Measurements from ENCODE around the gene PAK1. TPM values are rescaled to one million over a fixed set of nuclear protein-coding genes. Genes with fewer than 3 reads are reported as not detected.
"Not testable (repeated sequence)": the region's sequence is repeated elsewhere in the genome, so short reads cannot be mapped to it uniquely, and the experiment has no call there.

The PAK1 gene
- total RNA-seq, 4 donors from 2014 or later, result 17.8 to 34.5 (median 21.6) TPM

DNA sequence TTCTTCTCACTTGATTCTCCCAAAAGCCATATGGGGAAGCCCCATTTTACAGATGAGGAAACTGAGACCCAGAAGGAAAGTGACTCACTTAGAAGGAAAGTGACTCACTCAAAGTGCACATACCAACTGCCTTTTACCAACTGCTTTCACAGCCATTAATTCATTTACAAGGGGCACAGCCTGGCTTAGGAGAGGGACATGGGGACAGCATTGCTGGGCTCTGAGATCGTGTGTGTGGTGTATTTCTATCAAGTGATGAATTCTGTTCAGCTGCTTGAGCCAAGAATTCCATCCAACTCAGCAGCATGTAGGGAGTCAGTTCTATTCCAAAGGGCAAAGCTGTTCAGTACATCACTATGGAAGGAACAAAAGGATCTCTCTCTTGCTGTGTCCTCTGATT is 23.5 kb upstream of the PAK1 start:
- 17 to 33% methylated on average over 1 of the region's 1 CpG for WGBS, 2 donors
- no peak for DNase-seq (ENCODE audit: low spot score in 2 of 2)
- TF ChIP-seq, protein P1, sequence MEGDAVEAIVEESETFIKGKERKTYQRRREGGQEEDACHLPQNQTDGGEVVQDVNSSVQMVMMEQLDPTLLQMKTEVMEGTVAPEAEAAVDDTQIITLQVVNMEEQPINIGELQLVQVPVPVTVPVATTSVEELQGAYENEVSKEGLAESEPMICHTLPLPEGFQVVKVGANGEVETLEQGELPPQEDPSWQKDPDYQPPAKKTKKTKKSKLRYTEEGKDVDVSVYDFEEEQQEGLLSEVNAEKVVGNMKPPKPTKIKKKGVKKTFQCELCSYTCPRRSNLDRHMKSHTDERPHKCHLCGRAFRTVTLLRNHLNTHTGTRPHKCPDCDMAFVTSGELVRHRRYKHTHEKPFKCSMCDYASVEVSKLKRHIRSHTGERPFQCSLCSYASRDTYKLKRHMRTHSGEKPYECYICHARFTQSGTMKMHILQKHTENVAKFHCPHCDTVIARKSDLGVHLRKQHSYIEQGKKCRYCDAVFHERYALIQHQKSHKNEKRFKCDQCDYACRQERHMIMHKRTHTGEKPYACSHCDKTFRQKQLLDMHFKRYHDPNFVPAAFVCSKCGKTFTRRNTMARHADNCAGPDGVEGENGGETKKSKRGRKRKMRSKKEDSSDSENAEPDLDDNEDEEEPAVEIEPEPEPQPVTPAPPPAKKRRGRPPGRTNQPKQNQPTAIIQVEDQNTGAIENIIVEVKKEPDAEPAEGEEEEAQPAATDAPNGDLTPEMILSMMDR (IDR thresholded peaks at IDR 0.05), result no peak
- TF ChIP-seq POLR2A (IDR thresholded peaks at IDR 0.05), result no peak
- no peak overlapping the region for H3K4me3 ChIP-seq (ENCODE audit: low read depth, poor library complexity, severe bottlenecking)
- intact Hi-C loops (cut with DNase I; ENCODE audit: low total_unique reads), result no loop called here

DNA sequence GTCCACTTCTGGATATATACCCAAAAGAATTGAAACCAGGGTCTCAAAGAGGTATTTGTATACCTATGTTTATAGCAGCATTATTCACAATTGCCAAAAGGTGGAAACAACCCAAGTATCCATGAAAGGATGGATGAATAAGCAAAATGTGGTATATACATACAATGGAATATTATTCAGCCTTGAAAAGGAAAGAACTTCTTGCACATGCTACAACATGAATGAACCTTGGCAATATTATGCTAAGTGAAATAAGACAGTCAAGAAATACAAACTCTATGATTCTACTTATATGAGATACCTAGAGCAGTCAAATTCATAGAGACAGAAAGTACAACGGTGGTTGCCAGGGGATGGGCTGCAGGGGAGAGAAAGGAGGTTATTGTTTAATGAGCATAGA is 21.6 kb upstream of the PAK1 start:
- no peak overlapping the region for H3K4me3 ChIP-seq (ENCODE audit: low read depth, poor library complexity, severe bottlenecking)
- no peak for DNase-seq (ENCODE audit: low spot score in 2 of 2)
- 94 to 100% methylated on average over 1 of the region's 1 CpG for WGBS, 2 donors
- TF ChIP-seq, protein P1 (IDR thresholded peaks at IDR 0.05), result no peak
- no peak for TF ChIP-seq POLR2A (IDR thresholded peaks at IDR 0.05)
- intact Hi-C loops (cut with DNase I; ENCODE audit: low total_unique reads), result no loop called here

DNA sequence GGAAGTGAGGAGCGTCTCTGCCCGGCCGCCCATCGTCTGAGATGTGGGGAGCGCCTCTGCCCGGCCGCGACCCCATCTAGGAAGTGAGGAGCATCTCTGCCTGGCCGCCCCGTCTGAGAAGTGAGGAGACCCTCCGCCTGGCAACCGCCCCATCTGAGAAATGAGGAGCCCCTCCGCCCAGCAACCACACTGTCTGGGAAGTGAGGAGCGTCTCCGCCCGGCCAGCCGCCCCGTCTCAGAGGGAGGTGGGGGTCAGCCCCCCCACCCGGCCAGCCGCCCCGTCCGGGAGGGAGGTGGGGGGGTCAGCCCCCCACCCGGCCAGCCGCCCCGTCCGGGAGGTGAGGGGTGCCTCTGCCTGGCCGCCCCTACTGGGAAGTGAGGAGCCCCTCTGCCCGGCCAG is 16.1 kb upstream of the PAK1 start:
- WGBS, 2 donors, result 95 to 100% methylated on average over 7 to 12 of the region's 28 CpGs
- DNase-seq (ENCODE audit: low spot score in 2 of 2); intact Hi-C loops (cut with DNase I; ENCODE audit: low total_unique reads); H3K4me3 ChIP-seq (ENCODE audit: low read depth, poor library complexity, severe bottlenecking): not testable (repeated sequence)

DNA sequence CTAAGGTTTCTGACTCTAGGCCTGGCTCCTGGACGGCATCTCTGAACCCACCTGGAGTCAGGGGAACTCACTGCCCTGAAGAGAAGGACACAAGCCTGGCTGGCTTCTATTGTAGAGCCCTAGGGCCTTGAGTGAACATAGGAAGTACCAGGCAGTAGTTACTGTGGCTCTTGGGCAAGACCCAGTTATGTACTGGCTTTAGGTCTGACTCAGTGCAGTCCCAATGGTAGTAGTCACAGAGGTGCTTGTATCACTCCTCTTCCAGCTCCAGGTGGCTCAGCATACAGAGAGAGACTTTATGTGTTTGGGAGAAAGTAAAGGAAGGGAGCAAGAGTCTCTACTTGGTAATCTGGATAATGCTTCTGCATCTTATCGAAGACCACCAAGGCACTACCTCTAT is 13.9 kb upstream of the PAK1 start:
- intact Hi-C loops (cut with DNase I; ENCODE audit: low total_unique reads), result loop anchor here (10.0 kb wide), 1 partner anchor 907 kb away; no protein-coding TSS in a partner anchor
- no peak overlapping the region for H3K4me3 ChIP-seq (ENCODE audit: low read depth, poor library complexity, severe bottlenecking)
- 89 to 100% methylated on average over 2 of the region's 2 CpGs for WGBS, 2 donors
- no peak for DNase-seq (ENCODE audit: low spot score in 2 of 2)
- no peak for TF ChIP-seq POLR2A (IDR thresholded peaks at IDR 0.05)
- TF ChIP-seq, protein P1 (IDR thresholded peaks at IDR 0.05), result no peak

DNA sequence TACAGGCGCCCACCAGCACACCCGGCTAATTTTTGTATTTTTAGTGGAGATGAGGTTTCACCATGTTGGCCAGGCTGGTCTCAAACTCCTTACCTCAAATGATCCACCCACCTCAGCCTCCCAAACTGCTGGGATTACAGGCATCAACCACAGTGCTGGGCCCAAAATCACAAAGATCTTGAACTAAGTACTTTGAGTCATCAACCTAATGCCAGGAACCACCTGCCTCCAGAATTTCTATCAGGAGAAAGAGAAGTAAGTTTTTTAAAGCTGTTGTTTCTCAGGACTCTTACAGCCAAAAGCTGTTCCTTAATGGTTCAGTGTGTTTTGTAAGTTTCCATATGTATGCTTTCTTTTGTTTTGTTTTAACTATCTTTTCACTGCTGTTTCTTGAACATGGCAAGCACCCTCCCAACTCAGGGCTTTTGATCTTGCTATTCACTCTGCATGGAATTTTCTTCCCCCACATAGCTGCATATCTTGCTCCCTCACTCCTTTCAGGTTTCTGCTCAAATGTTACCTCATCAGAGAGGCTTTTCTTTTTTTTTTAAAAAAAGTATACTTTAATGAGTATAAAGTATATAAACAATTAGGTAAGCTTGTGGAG is 6.0 kb upstream of the PAK1 start:
- no peak for TF ChIP-seq POLR2A (IDR thresholded peaks at IDR 0.05)
- TF ChIP-seq, protein P1 (IDR thresholded peaks at IDR 0.05), result no peak
- DNase-seq (ENCODE audit: low spot score in 2 of 2), result no peak
- WGBS, 2 donors, result 87 to 100% methylated on average over 2 of the region's 2 CpGs

DNA sequence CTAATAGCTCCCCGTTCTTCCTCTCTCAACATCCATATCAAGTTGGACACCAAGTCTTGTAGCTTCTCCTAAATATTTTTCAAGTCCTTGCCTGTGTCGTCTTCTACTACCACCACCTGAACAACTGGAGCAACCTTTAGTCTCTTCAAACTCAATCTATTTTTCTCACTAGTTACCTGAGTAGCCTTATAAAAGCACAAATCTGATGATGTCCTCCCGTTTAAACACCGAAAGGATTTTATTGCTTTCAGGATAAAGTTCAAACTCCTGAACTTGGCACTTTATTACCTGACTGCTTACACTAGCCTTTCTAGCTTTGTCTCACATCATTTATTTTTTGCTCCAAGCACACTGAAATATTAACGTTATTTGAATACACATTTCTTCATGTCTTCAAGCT is 1.3 kb upstream of the PAK1 start:
- TF ChIP-seq, protein P1 (IDR thresholded peaks at IDR 0.05), result no peak
- no peak for TF ChIP-seq POLR2A (IDR thresholded peaks at IDR 0.05)
- H3K4me3 ChIP-seq (ENCODE audit: low read depth, poor library complexity, severe bottlenecking), result no peak overlapping the region
- intact Hi-C loops (cut with DNase I; ENCODE audit: low total_unique reads), result no loop called here
- DNase-seq (ENCODE audit: low spot score in 2 of 2), result no peak
- 69% methylated on average over 5 of the region's 5 CpGs for WGBS, 2 donors

More for the DNA sequence above, 6.0 kb upstream of the PAK1 start:
- intact Hi-C loops (cut with DNase I; ENCODE audit: low total_unique reads), result loop anchor here (10.0 kb wide), 1 partner anchor 915 kb away; no protein-coding TSS in a partner anchor
- no peak overlapping the region for H3K4me3 ChIP-seq (ENCODE audit: low read depth, poor library complexity, severe bottlenecking)
